Effector CD4-positive, alpha-beta T cell (primary cell): ENCODE measurements around the gene TNFSF12.

ENCODE experiments used
- DNase-seq: peaks from one replicate; pipeline ENCODE4 v3.0.0-alpha.2; 2020

The TNFSF12 gene

GRCh38 chr17:7572588-7573323, 23.9 kb downstream of the TNFSF12 start:
- DNase-seq = no peak

GRCh38 chr17:7573324-7574080, 24.6 kb downstream of the TNFSF12 start:
- peak; percentile 85 for DNase-seq

- no peak for DNase-seq
These were observed 25.5 kb downstream of the TNFSF12 start for GRCh38 chr17:7574176-7574953.

- no peak for DNase-seq
These were observed 26.6 kb downstream of the TNFSF12 start for GRCh38 chr17:7575481-7575883.

GRCh38 chr17:7575959-7576358, 27.1 kb downstream of the TNFSF12 start:
- DNase-seq = no peak

- no peak for DNase-seq
These were observed 27.6 kb downstream of the TNFSF12 start for GRCh38 chr17:7576432-7576937.

- DNase-seq = no peak
These were observed 28.7 kb downstream of the TNFSF12 start for GRCh38 chr17:7577327-7578199.

- DNase-seq = no peak
These were observed 30.4 kb downstream of the TNFSF12 start, which contains the start of gene CD68 for GRCh38 chr17:7579001-7579833. CD68 (plus strand) TSS chr17:7579638; CDS start chr17:7579678, 40 bp downstream.

- no peak for DNase-seq
These were observed 31.2 kb downstream of the TNFSF12 start for GRCh38 chr17:7579834-7580603.

- DNase-seq = no peak
These were observed 32.0 kb downstream of the TNFSF12 start for GRCh38 chr17:7580604-7581575.

GRCh38 chr17:7582396-7583252, 33.8 kb downstream of the TNFSF12 start:
- no peak for DNase-seq

- DNase-seq = peak; percentile 89
These were observed 34.6 kb downstream of the TNFSF12 start, which contains the start of gene MPDU1 for GRCh38 chr17:7583253-7584109. MPDU1 (plus strand) TSS chr17:7583852; CDS start chr17:7583863, 11 bp downstream.

GRCh38 chr17:7586673-7587419, 38.0 kb downstream of the TNFSF12 start:
- no peak for DNase-seq

GRCh38 chr17:7587420-7588151, 38.7 kb downstream of the TNFSF12 start:
- no peak for DNase-seq

- no peak for DNase-seq
These were observed 39.8 kb downstream of the TNFSF12 start for GRCh38 chr17:7588553-7589203.
